Skin epidermis (tissue), 12 donors: Measurements from ENCODE around the gene FAIM.
"Not testable (repeated sequence)": the region's sequence is repeated elsewhere in the genome, so short reads cannot be mapped to it uniquely, and the experiment has no call there.

Source experiments
- H3K27ac ChIP-seq, 21 experiments: fragments of 200-600 bp; sonication (generic) in 11 of 21; one replicate each; pipeline ENCODE4 v1.5.0; 2020; ENCODE audit warnings: mild to moderate bottlenecking in 3 of 21, inconsistent platforms in 2 of 21, moderate library complexity in 2 of 21
- H3K4me3 ChIP-seq, 7 experiments: fragments of 200-600 bp; sonication (generic) in 2 of 7; one replicate each; pipeline ENCODE4 v1.5.0; 2020; ENCODE audit warnings: inconsistent platforms in 2 of 7, mild to moderate bottlenecking in 2 of 7, moderate library complexity in 1 of 7

The FAIM gene

DNA sequence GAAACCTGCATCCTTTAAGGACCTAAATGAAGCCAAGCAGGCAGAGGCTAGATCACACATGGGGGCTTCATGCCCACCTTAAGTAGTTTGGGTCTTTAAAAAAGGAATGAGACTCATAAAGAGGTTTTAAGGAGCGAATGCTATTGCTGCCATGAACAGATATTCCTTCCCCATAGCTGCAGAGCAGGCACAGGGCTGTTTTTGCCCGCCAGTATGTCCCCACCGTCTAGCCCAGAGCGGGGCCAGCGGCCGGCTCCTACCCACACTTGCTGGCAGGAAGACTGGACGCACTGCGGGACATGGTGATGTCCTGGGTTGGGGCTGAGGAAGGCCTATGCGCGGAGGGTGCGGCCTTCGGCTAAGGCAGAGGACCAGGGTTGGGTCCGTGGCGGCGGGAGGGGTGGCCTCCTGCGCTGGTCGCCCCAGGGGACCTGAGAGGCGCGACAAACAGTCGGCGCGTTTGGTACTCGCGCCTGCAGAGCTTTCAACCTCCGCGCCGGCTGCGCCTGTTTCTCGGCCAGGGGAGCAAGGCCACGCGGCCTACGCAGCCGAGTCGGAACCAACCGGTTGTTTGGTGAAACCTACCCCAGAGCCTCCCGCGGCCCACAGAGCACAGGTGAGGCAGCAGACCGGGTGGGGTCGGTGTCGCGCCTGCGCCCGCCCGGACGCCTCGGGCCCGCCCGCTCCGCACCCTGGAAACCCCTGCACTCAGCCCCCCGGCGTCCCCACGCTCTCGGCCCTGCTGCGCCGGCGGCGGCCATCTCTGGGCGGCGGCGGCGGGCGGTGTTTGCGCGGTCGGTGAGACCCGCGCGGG, at the start of gene FAIM:
Gene FAIM (plus strand): TSS at position 450 of the 814 bp plus-strand sequence. CDS start 10,956 bp downstream, outside the sequence.
- H3K4me3 ChIP-seq, result peak within 1 kb of the TSS; percentile 50 to 77 (median 66)

DNA sequence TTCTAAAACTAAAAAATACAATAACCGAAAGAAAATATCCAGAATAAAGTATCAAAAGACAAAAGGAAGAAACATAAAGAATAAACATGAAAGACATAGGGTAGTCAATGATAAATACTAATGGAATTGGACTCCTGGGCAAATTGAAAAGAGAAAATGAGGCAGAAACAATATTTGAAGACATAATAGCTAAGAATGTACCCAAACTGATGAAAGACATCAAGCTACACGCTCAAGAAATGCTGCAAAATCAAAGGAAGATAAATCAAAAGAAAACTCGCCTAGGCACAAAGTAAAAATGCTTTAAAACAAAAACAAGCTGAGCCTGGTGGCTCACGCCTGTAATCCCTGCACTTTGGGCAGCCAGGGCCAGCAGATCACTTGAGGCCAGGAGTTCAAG, 49.4 kb upstream of the FAIM start:
- no peak overlapping the region for H3K4me3 ChIP-seq
- H3K27ac ChIP-seq, result no peak overlapping the region

More for the DNA sequence above, at the start of gene FAIM:
- peak within 1 kb of the TSS; percentile 88 to 99 (median 96) for H3K27ac ChIP-seq

GRCh38 chr3:138560501-138560900, 48.1 kb upstream of the FAIM start:
- H3K4me3 ChIP-seq, result no peak overlapping the region

GRCh38 chr3:138562902-138563301, 45.7 kb upstream of the FAIM start:
- not testable (repeated sequence) for H3K27ac ChIP-seq, H3K4me3 ChIP-seq

More at GRCh38 chr3:138560501-138560900, 48.1 kb upstream of the FAIM start:
- H3K27ac ChIP-seq, result no peak overlapping the region

DNA sequence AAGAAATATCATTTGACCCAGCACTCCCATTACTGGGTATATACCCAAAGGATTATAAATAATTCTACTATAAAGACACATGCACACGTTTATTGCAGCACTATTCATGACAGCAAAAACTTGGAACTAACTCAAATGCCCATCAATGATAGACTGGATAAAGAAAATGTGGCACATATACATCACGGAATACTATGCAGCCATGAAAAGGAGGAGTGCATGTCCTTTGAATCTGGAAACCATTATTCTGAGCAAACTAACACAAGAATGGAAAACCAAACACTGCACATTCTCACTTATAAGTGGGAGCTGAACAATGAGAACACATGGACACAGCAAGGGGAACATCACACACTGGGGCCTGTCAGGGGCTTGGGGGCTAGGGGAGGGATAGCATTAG, 42.3 kb upstream of the FAIM start:
- H3K27ac ChIP-seq, H3K4me3 ChIP-seq: not testable (repeated sequence)

GRCh38 chr3:138567403-138567802, 41.2 kb upstream of the FAIM start:
- H3K27ac ChIP-seq, result no peak overlapping the region
- no peak overlapping the region for H3K4me3 ChIP-seq

GRCh38 chr3:138569090-138569489, 39.5 kb upstream of the FAIM start:
- Histone ChIP-seq H3K27ac (no peak overlapping the region), H3K4me3 (no peak overlapping the region)

GRCh38 chr3:138569624-138570023, 38.9 kb upstream of the FAIM start:
- H3K4me3 ChIP-seq, H3K27ac ChIP-seq: not testable (repeated sequence)

GRCh38 chr3:138573138-138573537, 35.4 kb upstream of the FAIM start:
- no peak overlapping the region for H3K27ac ChIP-seq
- no peak overlapping the region for H3K4me3 ChIP-seq

DNA sequence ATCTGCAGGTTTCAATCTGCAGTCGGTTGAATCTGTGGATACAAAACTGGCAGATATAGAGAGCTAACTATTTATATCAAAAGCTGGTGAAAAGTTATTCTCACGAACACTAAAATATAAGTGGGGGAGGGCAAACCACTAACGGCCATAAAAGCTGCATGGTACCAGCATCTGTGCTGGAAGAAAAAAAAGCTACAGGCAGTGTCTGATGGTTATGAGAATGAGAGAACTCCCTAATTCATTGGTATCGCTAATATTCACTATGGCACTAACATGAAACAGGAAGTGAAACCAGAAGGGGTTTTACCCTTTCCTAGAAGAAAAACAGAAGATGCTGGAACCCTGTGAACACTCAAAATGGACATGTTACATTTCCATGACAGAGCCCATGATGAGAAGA, 30.4 kb upstream of the FAIM start:
- H3K27ac ChIP-seq, result no peak overlapping the region
- no peak overlapping the region for H3K4me3 ChIP-seq

- no peak overlapping the region for H3K27ac ChIP-seq
- no peak overlapping the region for H3K4me3 ChIP-seq
These were observed 29.5 kb upstream of the FAIM start for GRCh38 chr3:138578961-138579574.

- Histone ChIP-seq H3K4me3 (no peak overlapping the region), H3K27ac (no peak overlapping the region)
These were observed 21.2 kb upstream of the FAIM start for GRCh38 chr3:138587374-138587773.

GRCh38 chr3:138588445-138588844, 20.1 kb upstream of the FAIM start:
- Histone ChIP-seq H3K4me3 (no peak overlapping the region), H3K27ac (no peak overlapping the region)

DNA sequence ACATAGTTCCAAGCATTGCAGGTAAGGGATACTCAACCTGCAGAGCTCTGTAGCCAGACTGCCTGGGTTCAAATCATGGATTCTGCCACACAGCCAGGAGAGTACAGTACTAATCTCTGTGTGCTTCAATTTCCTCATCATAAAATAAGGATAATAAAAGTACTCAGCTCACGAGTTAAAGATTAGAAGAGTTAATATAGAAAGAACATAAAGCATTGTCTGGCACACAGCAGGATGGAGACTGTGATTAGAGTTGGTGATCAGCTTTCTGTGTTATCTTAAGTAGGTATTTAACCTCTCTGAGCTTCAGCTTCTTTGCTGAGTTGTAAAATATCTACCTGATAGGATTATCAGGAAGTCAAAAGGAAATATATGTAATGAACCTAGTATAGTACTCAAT, 17.2 kb upstream of the FAIM start:
- no peak overlapping the region for H3K4me3 ChIP-seq
- H3K27ac ChIP-seq, result no peak overlapping the region

GRCh38 chr3:138593488-138594149, 15.0 kb upstream of the FAIM start:
- Histone ChIP-seq H3K4me3 (peak overlapping the region; percentile 43 to 71 (median 52)), H3K27ac (peak overlapping the region in 20 of 21 experiments; percentile 10 to 91 (median 78))

DNA sequence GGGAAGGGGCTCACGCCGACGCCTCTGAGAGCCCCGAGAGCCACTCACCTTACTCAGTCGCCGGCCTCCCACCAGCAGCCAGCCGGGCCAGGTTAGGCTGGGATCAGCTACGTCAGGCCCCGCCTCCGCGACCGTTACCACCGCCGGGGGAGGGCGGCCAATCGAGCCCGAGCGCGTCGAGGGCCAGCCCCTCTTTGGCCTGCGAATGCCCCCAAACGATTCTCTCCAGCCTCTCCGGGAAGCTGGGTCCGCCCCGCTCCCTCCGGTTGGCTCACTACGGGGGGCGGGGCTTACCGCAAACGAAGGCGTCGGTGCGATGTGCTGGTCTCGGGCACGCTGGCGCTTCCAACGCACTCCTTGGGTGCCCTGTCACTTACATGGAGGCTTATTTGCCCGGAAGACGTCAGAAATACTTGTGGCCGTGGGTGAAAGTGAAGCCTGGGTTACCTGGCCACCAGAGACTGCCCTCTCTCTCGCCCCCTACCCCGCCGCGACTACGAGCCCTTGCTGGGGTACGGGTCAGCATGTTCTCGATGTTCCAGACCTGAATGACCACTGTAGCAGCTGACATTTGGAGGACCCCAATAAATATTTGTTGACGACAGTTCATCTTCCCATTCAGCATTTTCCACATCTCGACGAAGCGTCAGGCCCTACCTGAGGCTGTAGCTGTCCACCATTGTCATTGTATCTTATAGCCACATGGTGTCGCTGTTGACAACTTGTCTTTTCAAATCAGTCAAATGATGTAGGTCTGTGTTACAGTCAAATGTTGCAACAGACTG, 14.2 kb upstream of the FAIM start, which contains the start of gene CEP70:
Gene CEP70 (minus strand): TSS at position 111 of the 785 bp plus-strand sequence. CDS start 21,333 bp downstream, outside the sequence.
- H3K27ac ChIP-seq, result peak within 1 kb of the TSS in 20 of 21 experiments; percentile 10 to 91 (median 78)
- H3K4me3 ChIP-seq, result peak within 1 kb of the TSS; percentile 43 to 71 (median 52)

DNA sequence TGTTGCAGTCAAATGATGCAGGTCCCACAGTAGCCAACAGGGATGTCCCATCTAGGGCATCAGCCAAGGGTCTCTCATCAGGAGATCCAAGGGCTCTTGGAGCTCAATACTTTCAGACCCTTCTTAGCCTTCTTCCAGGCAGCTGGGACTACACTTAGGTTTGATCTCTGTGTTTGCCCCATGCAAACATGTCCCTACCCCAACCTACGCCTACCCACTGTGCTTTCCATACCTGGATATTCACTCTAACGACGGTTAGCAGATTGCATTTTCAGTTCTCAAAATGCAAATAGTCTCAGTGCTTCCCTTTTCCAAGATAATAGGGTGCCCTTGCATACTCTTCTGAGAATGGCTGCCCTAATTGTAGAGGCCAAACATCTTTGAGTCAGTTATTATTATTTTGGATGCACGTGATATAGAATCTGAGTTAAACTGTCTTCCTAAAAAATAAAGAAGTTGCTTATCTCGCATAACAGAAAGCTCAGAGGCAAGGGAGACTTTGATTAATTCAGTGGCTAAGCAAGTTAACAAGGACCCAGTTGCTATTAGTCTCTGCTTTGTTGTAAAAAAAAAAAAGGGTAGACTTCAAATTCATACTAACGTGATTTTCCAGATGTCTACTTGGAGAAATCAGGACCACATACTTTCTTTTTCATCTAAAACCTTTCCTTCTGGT, 13.5 kb upstream of the FAIM start:
- Histone ChIP-seq H3K4me3 (peak overlapping the region in 4 of 7 experiments; percentile 43 to 71 (median 56)), H3K27ac (peak overlapping the region in 2 of 21 experiments; percentile 16 to 80)

- not testable (repeated sequence) for H3K27ac ChIP-seq, H3K4me3 ChIP-seq
These were observed 11.2 kb upstream of the FAIM start for GRCh38 chr3:138597186-138597976.
